PC-3 (cell line): ENCODE measurements around the gene TEX2. TPM values are rescaled to one million over a fixed set of nuclear protein-coding genes. Genes with fewer than 3 reads are reported as not detected.

Experiments
- ATAC-seq: fragments of 200-7000 bp; cut with Tn5 transposase; 2 replicates; pipeline ENCODE4 v1.9.1; 2020; ENCODE audit warnings: mild to moderate bottlenecking, moderate library complexity
- BruUV-seq: library from RNA; stranded (reverse); fragments of 400-500 nt; replicated peaks from 2 replicates; lab custom pipeline; 2021; lab: Mats Ljungman, UMichigan
- CTCF ChIA-PET: fragments of 300-600 bp; sonication (Branson Sonifier 250); formaldehyde crosslinking; loops from one replicate; lab custom pipeline; 2022; ENCODE audit warnings: antibody characterized with exemption; lab: Charles Lee
- POLR2A ChIA-PET: fragments of 300-600 bp; sonication (Branson Sonifier 250); formaldehyde crosslinking; loops from one replicate; lab custom pipeline; 2022; ENCODE audit warnings: antibody characterized with exemption; ENCODE audit not compliant: unreplicated experiment; lab: Charles Lee
- DNase-seq: peaks from one replicate; pipeline ENCODE4 v3.0.0-alpha.2; 2015
- H2AFZ ChIP-seq: fragments of 300-600 bp; sonication (generic); 2 replicates; pipeline ENCODE4 v1.6.0; 2016; ENCODE audit warnings: antibody characterized with exemption, low read length
- H3F3A ChIP-seq: fragments of 300-600 bp; sonication (generic); one replicate; pipeline ENCODE4 v1.6.0; 2017; ENCODE audit warnings: antibody characterized with exemption, low read length, control low read depth, mild to moderate bottlenecking; ENCODE audit not compliant: unreplicated experiment
- H3K27ac ChIP-seq: fragments of 300-600 bp; sonication (generic); 2 replicates; pipeline ENCODE4 v1.5.1; 2016; ENCODE audit warnings: mild to moderate bottlenecking, low read length
- H3K27me3 ChIP-seq: fragments of 300-600 bp; sonication (generic); 2 replicates; pipeline ENCODE4 v1.6.1; 2016; ENCODE audit warnings: low read length, mixed read lengths
- H3K36me3 ChIP-seq: fragments of 300-600 bp; sonication (generic); 2 replicates; pipeline ENCODE4 v1.6.1; 2016; ENCODE audit warnings: low read depth, mixed run types, low read length, mixed read lengths
- H3K4me1 ChIP-seq: fragments of 300-600 bp; sonication (generic); 2 replicates; pipeline ENCODE4 v1.5.1; 2016; ENCODE audit warnings: low read length; ENCODE audit not compliant: insufficient read depth
- H3K4me2 ChIP-seq: fragments of 300-600 bp; sonication (generic); 2 replicates; pipeline ENCODE4 v1.6.0; 2016; ENCODE audit warnings: low read length
- H3K4me3 ChIP-seq: fragments of 300-600 bp; sonication (generic); 2 replicates; pipeline ENCODE4 v1.5.1; 2016; ENCODE audit warnings: mild to moderate bottlenecking, low read length, mixed read lengths
- H3K79me2 ChIP-seq: fragments of 300-600 bp; sonication (generic); 2 replicates; pipeline ENCODE4 v1.6.1; 2017; ENCODE audit warnings: low read length, mixed read lengths
- H3K9ac ChIP-seq: fragments of 300-600 bp; sonication (generic); 2 replicates; pipeline ENCODE4 v1.6.0; 2016; ENCODE audit warnings: mild to moderate bottlenecking, low read length
- H3K9me2 ChIP-seq: fragments of 300-600 bp; sonication (generic); replicated peaks from 2 replicates; pipeline ENCODE4 v1.6.1; 2016; ENCODE audit warnings: mixed run types, low read length, mixed read lengths
- H3K9me3 ChIP-seq: fragments of 300-600 bp; sonication (generic); 2 replicates; pipeline ENCODE4 v1.6.1; 2016; ENCODE audit warnings: low read length, mixed read lengths
- H4K20me1 ChIP-seq: fragments of 300-600 bp; sonication (generic); 2 replicates; pipeline ENCODE4 v1.6.1; 2016; ENCODE audit warnings: low read length, mixed read lengths
- CTCF ChIP-seq: fragments of 300-600 bp; sonication (generic); conservative IDR thresholded peaks from 2 replicates; pipeline ENCODE4 v1.5.1; 2017; ENCODE audit warnings: antibody characterized with exemption, low read depth, mild to moderate bottlenecking, low read length
- EZH2 ChIP-seq: fragments of 300-600 bp; sonication (generic); IDR thresholded peaks from one replicate; pipeline ENCODE4 v1.6.1; 2017; ENCODE audit warnings: antibody characterized with exemption, mild to moderate bottlenecking, low read length; ENCODE audit not compliant: unreplicated experiment
- EZH2phosphoT487 ChIP-seq: fragments of 300-600 bp; sonication (generic); IDR thresholded peaks from 2 replicates; pipeline ENCODE4 v1.6.1; 2018; ENCODE audit warnings: mild to moderate bottlenecking, antibody characterized with exemption, low read length, borderline replicate concordance
- intact Hi-C: fragments of 100-400 bp; cut with micrococcal nuclease; formaldehyde crosslinking; loops from 2 replicates; pipeline ENCODE4 v1.9.0; 2023
- total RNA-seq: library from RNA; depleted of rRNA; stranded (reverse); fragments of >200 nt; gene quantifications from 2 replicates; pipeline ENCODE4 v1.2.3, GENCODE V29; 2014

The TEX2 gene
- total RNA-seq, 1 experiment from 2014 or later, result 44.2 TPM

- POLR2A ChIA-PET, result interaction anchor here (0.6 to 1.1 kb wide), 6 partner anchors 9 to 1490 kb away, joined by 3 to 19 read pairs (median 4); no protein-coding TSS in a partner anchor
- CTCF ChIA-PET, result interaction anchor here (1.0 to 1.4 kb wide), 2 partner anchors 66 kb away, joined by 3 to 5 read pairs; no protein-coding TSS in a partner anchor
- Histone ChIP-seq H2AFZ (peak within 1 kb of the TSS; percentile 78), H3F3A (no peaks in the 10 kb centered on the region), H3K79me2 (peaks cover 45% of the 10 kb centered on the region), H3K4me3 (peak within 1 kb of the TSS; percentile 92), H4K20me1 (peaks cover 31% of the 10 kb centered on the region), H3K36me3 (no peaks in the 10 kb centered on the region), H3K9me2 (no peaks in the 10 kb centered on the region), H3K9me3 (no peaks in the 10 kb centered on the region), H3K27me3 (no peaks in the 10 kb centered on the region), H3K9ac (peak within 1 kb of the TSS; percentile 88), H3K4me2 (peak within 1 kb of the TSS; percentile 87), H3K27ac (peak within 1 kb of the TSS; percentile 47), H3K4me1 (peaks cover 24% of the 10 kb centered on the region)
- DNase-seq (peak; percentile 91), ATAC-seq (peak; percentile 88)
- intact Hi-C loops, result loop anchor here (1.0 kb wide), 1 partner anchor 48 kb away; no protein-coding TSS in a partner anchor
- TF ChIP-seq CTCF, result no peak
- no peak for TF ChIP-seq EZH2phosphoT487
- BruUV-seq, result no TSS peak
These were observed 133.1 kb downstream of the TEX2 start, which contains the start of gene ERN1 for GRCh38 chr17:64129765-64130558. TSS of gene ERN1 (minus strand) at chr17:64130144. CDS start at chr17:64130029, 115 bp downstream.

- Histone ChIP-seq H3K9me3 (no peaks in the 10 kb centered on the region), H4K20me1 (peaks cover 36% of the 10 kb centered on the region), H3K36me3 (no peaks in the 10 kb centered on the region), H3K4me1 (peaks cover 24% of the 10 kb centered on the region), H2AFZ (peak overlapping the region; percentile 21; the same call in 1 of the 2 replicates), H3F3A (no peaks in the 10 kb centered on the region), H3K4me2 (peak overlapping the region; percentile 82), H3K4me3 (peak overlapping the region; percentile 92), H3K27ac (peak overlapping the region; percentile 47), H3K27me3 (no peaks in the 10 kb centered on the region), H3K9me2 (no peaks in the 10 kb centered on the region), H3K79me2 (peaks cover 50% of the 10 kb centered on the region), H3K9ac (peak overlapping the region; percentile 88)
- ChIA-PET POLR2A (interaction anchor here (0.6 to 0.7 kb wide), 4 partner anchors 8 to 1489 kb away, joined by 3 to 19 read pairs (median 3); no protein-coding TSS in a partner anchor), CTCF (interaction anchor here (1.0 kb wide), 1 partner anchor 66 kb away, joined by 3 read pairs; no protein-coding TSS in a partner anchor)
- BruUV-seq, result no TSS peak
- DNase-seq (no peak), ATAC-seq (no peak)
- no peak for TF ChIP-seq EZH2phosphoT487
- TF ChIP-seq EZH2, result no peak
- TF ChIP-seq CTCF, result no peak
- intact Hi-C loops, result no loop called here
These were observed 133.6 kb downstream of the TEX2 start for GRCh38 chr17:64129515-64129764.
